SK-N-SH treated with all-trans-retinoic acid at 6 μM for 48 hours (cell line): ENCODE results near the gene C18orf63.

ENCODE experiments used
- CSDC2 ChIP-seq: fragments of 250-450 bp; sonication (Bioruptor Pico); IDR thresholded peaks from 2 replicates; pipeline ENCODE4 v1.5.0; 2020; ENCODE audit warnings: mild to moderate bottlenecking, moderate library complexity
- PPARA ChIP-seq: fragments of 250-450 bp; sonication (Bioruptor Pico); IDR thresholded peaks from 2 replicates; pipeline ENCODE4 v1.5.0; 2020; ENCODE audit warnings: mild to moderate bottlenecking, borderline replicate concordance
- RARB ChIP-seq: fragments of 250-450 bp; sonication (Bioruptor Pico); IDR thresholded peaks from 2 replicates; pipeline ENCODE4 v1.8.0; 2021; ENCODE audit warnings: mild to moderate bottlenecking, moderate library complexity
- ZFP30 ChIP-seq: fragments of 450-650 bp; formaldehyde crosslinking; IDR thresholded peaks from 2 replicates; pipeline ENCODE4 v1.5.0; 2022; ENCODE audit warnings: mild to moderate bottlenecking, moderate library complexity
- TF ChIP-seq, protein P1 (sequence below): fragments of 250-450 bp; sonication (Bioruptor Pico); IDR thresholded peaks from 2 replicates; pipeline ENCODE4 v1.5.1; 2020; ENCODE audit warnings: low read depth, mild to moderate bottlenecking, moderate library complexity

GRCh38 chr18:74381621-74382295 lies 66.1 kb downstream of the C18orf63 start:
- TF ChIP-seq, protein P1, sequence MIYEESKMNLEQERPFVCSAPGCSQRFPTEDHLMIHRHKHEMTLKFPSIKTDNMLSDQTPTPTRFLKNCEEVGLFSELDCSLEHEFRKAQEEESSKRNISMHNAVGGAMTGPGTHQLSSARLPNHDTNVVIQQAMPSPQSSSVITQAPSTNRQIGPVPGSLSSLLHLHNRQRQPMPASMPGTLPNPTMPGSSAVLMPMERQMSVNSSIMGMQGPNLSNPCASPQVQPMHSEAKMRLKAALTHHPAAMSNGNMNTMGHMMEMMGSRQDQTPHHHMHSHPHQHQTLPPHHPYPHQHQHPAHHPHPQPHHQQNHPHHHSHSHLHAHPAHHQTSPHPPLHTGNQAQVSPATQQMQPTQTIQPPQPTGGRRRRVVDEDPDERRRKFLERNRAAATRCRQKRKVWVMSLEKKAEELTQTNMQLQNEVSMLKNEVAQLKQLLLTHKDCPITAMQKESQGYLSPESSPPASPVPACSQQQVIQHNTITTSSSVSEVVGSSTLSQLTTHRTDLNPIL (CRISPR knock-in tag) = no peak
- TF ChIP-seq RARB (CRISPR knock-in tag) (no peak), CSDC2 (CRISPR knock-in tag) (no peak), ZFP30 (no peak), PPARA (CRISPR knock-in tag) (no peak)
